HL-60/S4 treated with retinoic acid at 250 ng/mL for 4 days and 3 days (cell line): Measurements from ENCODE around the gene RUFY3.
"Not testable (repeated sequence)": the region's sequence is repeated elsewhere in the genome, so short reads cannot be mapped to it uniquely, and the experiment has no call there.

Experiments used
- in situ Hi-C: fragments of 300-500 bp; cut with MboI; formaldehyde crosslinking; loops from 2 replicates; pipeline ENCODE4 v1.7.0; 2022; ENCODE audit warnings: low sequenced_read_pairs

RUFY3 gene

DNA sequence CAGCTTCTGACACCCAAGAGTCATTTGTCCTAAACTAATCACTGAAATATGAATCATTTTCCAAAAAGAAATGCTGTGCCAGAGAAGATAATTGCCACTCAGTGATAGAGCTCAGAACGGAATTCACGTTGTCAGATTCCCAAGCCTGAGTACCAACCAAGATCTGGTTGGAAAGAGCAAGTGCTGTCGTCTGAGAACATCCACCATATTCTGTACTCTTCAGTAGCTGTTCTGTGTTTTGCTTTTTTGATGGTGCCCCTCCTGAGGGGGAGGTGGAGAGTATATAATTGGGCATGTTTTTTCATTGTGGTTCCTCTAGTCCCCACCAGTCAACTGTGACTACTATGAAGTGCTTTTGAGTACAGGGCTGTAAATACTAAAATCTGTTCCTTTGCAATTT is 13.2 kb downstream of the RUFY3 start:
- in situ Hi-C loops, result no loop called here

DNA sequence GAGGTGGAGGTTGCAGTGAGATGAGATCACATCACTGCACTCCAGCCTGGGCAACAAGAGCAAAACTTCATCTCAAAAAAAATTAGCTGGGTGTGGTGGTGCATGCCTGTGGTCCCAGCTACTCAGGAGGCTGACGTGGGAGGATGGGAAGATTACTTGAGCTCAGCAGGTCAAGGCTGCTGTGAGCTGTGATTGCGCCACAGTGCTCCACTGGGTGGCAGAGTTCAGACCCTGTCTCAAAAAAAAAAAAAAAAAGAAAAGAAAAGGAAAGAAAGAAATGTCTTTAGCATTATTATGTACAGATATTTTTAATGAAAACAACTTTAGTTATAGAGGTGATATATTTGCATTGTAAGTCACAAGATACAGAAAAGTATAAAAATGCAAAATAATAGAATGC is 14.2 kb downstream of the RUFY3 start:
- in situ Hi-C loops, result not testable (repeated sequence)

DNA sequence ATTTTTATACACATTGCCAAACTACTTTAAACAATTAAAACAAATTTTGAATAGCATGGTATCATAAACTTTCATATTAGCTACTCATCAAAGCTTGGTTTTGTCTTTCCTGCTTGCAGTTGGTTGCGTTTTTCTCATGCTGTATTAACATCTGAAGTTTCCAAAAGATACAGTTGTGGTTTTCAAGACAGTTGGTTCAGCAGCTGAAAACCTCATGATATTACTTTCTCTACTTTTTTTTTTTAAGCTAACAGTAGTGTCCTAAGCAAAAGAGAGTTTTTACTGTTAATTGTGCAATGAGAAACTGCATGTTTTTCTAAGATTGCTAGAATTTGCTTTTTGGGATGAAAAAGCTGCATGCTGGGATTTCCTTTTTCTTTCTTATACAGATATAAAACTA is 15.2 kb downstream of the RUFY3 start:
- in situ Hi-C loops, result no loop called here

DNA sequence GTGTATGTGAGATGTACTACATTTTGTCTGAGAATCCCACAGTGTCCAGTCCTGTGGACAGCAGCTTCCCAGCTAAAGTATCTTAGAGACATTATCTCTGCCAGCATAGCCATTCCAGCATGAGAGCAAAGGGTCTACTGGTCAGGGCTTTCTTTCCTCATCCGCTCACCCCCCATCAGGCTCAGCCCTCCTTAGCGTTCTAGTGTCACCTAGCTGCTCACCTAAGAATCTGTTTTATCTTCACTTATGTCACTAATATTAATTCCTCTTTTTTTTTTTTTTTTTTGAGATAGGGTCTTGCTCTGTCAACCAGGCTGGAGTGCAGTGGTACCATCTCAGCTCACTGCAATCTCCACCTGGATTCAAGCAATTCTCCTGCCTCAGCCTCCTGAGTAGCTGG is 15.6 kb downstream of the RUFY3 start:
- in situ Hi-C loops, result no loop called here

DNA sequence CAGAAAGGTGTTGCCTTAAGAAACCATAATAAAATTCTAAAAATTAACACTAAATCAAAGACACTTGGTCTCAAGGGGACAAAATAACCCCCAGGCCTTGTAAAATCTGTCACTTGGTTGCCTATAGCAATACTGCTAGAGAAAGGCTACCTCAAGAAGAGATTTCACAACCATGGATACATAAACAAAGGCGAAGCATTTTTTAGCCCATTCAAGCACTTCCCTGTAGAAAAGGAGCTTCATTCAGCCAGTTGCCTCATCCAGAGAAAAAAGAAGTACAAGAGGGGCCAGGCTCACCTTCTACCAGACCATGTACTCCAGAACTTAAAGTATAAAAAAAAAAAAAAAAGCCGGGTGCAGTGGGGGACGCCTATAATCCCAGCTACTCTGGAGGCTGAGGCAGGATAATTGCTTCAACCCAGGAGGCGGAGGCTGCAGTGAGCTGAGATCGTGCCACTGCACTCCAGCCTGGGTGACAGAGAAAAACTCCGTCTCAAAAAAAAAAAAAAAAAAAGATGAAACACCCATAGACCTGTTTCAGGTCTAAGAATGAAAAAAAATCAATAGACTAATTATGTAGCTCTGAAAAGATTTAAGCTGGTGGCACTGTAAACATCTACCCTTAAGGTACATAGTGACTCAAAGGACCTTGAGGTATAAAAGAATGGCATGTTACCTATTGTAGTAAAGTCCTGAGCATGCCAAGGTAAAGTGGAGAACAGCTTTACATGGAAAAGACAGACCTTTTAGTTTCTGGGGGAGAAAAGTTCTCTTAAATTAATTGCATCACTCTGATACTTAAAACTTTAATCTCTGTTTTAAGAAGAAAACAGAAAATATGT is 18.0 kb downstream of the RUFY3 start:
- in situ Hi-C loops, result no loop called here

DNA sequence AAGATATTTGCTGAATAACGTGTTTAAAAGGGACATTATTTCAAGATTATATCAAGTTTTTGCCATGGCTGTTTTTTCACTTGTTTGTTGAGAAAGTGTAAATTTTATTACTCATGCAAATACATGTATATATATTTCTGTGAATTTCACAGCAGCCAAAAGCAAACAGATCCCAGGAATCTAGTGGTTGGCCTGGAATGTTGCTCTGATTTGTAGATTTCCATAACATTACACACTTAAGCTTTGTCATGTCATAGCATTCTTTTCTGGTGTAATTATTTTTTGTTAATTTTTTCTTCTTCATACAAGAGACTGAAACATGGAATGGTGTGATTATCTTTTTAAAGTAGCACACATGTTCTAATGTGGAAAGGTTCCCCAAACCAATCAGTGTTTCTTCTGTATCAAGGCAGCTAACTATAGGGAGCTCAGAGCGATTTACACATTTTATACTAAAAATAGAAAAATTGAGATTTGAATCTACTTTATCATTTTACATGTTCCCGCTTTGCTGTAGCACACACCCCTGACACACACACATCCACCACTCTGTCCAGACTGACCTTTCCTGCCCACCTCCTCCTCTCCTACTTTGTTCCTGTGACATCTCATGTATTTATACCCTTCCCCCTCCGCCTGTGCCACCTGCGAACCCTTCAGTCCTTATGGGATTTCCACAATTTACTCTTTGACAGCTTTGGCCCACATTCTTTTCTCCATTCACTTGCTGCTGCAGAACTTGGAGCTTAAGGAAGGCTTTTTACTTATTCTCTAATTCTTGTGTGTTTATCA is 20.3 kb downstream of the RUFY3 start:
- in situ Hi-C loops, result no loop called here

DNA sequence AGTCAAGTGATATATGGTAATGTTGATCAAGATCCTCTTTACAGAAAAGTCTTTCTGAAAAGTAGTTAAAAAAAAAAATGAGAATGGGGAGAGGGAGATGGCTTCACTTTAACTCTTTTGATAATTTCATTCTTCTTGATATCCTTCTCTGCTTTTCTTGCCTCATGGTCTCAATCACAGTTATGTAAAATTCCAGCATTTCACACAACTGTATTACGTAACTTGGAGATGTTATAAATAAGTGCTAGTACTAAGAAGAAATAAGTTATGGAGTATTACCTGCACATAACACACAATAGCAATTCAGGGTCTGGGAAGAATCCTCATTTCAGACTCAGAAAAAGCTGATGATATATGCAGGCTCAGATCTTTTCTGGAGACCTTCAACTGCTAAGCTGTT is 22.0 kb downstream of the RUFY3 start:
- in situ Hi-C loops, result no loop called here

DNA sequence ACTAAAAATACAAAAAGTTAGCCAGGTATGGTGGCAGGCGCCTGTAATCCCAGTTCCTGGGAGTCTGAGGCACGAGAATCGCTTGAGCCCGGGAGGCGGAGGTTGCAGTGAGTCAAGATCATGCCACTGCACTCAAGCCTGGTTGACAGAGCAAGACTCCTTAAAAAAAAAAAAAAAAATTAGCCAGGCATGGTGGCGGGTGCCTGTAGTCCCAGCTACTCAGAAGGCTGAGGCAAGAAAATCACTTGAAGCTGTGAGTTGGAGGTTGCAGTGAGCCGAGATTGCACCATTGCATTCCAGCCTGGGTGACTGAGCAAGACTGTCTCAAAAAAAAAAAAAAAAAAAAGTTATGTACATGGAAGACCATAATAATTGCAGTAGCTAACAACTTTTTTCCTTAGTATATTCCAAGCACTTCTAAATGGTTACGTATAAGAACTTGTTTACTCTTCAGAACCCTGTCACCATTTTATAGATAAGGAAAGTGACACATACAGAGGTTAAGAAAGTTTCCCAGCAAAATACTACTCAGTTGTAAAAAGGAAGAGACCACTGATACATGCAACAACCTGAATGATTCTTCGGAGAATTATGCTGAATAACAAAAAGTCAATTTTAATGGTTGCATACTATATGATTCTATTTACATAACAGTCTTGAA is 24.5 kb downstream of the RUFY3 start:
- in situ Hi-C loops, result no loop called here

DNA sequence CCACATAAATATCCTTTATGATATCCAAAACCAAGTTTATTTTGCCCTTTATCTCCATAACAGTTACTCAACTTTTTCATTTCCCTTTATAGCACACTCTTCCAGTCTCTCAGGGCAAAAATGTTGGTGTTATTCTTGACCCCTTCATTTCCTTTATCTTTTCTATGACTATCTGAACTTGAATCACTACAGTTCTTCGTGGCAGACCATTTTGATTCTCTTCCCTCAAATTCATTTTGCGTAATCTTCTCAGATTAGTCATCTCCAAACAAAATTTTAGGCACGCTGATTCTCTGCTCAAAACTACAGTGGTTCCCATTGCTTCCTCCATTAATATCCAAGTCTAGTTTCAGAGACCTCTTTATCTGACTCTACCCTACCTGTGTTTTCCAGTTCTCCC is 26.1 kb downstream of the RUFY3 start:
- in situ Hi-C loops, result no loop called here

DNA sequence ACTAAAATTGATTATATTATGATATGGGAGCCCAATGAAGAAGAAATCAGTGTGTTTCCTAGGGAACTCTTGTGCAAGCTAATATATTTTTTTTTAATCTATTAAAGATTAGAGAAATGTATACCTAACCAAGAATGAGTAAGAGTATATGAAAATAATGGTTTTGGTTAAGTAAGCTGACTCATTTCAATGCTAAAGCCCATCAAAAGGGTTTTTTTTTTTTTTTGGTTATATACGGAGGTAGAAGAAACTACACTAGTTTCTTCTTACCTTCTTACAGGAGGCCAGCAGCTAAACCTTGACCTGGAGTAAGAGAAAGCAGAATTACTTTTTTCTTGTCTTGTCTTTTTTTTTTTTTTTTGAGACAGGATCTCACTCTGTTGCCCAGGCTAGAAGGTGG is 27.5 kb downstream of the RUFY3 start:
- in situ Hi-C loops, result no loop called here

DNA sequence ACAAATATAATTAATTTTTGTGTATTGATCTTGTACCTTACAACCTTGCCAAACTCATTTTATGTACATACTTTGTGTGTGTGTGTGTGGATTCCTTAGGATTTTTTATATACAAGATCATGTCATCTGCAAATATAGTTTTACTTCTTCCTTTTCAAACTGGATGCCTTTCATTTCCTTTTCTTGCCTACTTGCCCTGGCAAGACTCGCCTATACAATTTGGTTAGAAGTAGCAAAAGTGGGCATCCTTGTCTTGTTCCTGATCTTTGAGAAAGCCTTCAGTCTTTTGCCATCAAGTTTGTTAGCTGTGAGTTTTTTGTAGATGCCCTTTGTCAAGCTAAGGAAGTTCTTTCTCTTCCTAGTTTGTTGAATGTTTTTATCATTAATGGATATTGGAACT is 30.5 kb downstream of the RUFY3 start:
- in situ Hi-C loops, result no loop called here

DNA sequence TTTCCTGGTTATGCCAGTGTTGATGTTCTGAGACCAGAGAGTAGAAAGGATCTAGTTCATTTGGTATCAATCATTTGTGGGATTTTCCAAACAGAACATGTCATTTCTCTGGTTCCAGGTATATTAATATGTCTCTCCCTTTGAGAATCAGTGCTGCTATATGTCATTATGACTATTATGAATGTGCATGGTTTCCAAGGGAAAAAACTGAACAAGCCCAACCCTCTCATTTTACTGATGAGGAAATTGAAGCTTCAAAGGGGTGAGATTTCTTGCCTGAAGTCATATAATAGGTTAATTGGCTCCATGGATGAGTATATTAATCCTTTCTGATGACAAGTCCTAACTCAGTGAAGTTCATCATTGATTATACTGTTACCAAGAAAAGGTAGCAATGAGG is 31.9 kb downstream of the RUFY3 start:
- in situ Hi-C loops, result no loop called here

DNA sequence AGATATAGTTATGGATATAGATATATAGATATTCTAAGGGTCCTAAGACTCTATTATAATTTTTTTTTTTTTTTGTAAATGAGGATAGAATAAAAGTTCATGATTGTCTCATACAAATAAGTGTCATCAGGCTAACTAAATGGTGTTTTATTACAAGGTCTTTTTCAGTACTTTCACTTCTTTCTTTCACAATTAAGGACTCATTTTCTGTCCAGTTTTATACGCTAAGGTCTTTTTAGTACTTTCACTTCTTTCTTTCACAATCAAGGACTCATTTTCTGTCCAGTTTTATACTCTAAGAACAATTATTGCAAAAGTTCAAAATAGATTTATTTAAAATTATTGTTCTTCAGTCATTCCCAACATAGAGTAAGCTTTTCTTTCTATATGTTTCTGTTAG is 32.7 kb downstream of the RUFY3 start:
- in situ Hi-C loops, result no loop called here

DNA sequence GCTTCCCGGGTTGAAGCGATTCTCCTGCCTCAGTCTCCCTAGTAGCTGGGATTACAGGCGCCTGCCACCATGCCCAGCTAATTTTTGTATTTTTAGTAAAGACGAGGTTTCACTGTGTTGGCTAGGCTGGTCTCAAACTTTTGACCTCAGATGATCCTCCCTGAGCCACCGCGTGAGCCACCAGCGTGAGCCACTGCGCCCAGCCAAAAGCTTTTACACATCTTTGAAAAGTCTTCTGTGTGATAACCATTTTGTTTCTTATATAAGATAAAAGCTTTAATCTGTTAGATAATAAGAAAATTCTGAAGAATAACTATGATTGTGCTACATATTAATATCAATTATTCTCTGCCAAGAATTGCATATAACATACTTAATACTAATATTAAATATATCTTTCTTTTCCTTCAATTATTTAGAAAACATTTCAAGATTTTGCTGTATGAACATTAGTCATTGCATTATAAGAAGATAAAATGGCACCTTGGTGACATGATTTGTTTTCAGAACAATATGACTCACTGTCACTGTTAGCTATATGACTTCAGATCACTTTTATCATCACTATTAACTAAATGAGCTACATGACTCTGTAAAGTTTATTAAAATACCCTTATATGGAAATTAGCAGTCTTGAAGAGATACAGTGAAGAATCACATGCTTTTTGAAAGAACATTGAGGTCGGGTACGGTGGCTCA is 33.4 kb downstream of the RUFY3 start:
- in situ Hi-C loops, result no loop called here

DNA sequence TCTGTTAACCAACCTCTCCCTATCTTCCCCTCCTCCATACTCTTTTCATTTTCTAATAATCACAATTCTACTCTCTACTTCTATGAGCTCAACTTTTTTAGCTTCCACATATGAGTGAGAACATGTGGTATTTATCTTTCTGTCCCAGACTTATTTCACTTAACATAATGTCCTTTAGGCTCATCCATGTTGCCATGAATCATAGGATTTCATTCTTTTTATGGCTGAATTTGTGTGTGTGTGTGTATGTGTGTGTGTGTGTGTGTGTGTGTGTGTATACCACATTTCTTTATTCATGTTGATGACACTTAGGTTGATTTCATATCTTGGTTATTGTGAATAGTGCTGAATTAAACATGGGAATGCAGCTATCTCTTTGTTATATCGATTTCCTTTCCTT is 37.4 kb downstream of the RUFY3 start:
- in situ Hi-C loops, result no loop called here

DNA sequence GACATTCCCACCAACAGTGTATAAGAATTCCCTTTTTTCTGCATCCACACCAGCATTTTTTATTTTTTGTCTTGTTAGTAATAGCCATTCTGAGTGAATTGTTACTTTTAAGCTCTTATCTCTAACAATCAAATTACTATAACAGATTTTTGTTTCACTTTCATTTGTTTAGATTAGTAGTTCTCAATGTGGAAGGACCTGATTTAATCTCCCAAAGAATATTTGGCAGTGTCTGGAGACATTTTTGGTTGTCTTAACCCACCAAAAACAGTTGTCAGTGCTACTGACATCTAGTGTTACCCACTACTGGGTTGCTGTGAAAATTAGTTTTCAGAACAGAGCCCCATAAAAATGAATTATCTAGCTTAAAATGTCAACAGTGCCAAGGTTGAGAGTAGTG is 37.9 kb downstream of the RUFY3 start:
- in situ Hi-C loops, result no loop called here

DNA sequence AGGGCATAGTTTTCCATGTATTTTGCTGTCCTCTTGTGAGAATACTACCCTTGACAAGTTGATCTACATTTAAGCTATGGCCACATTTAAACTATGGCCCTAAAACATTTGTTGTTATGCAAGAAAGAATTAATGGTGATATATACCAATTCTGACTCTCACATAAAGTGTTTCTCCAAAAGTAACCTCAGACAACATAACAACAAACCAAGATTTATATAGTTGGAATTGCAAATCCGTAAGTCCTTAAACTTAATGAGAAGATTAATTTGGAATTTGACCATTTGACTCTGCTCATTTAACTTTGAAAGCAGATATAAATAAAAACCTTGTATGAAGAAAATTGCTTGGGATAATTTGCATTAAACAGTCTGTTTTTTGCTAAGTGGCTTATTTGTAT is 38.9 kb downstream of the RUFY3 start:
- in situ Hi-C loops, result no loop called here

DNA sequence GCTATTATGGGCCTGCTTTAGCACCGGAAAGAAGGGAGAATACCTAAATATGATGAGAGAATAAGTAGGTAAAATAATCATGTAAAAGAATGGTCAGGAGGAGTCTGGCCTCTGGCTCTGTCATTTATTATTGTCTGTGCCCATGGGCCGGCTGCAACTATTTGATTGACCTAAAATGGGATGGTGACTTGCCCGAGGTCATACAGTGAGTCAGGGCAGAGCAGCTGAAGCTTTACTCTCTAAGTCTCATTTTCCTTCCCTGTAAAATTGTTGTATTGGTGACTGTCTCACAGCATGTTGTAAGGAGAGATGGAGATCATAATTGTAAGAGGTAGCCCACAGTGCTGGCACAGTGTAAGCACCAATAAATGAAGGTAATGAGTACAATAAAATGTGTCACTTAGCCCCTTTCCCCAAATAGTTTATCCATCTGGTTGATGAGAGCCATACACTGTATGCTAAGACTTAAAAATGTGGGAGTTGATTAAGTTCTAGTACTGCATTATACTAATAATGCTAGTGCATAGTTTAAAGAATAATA is 39.6 kb downstream of the RUFY3 start:
- in situ Hi-C loops, result no loop called here

DNA sequence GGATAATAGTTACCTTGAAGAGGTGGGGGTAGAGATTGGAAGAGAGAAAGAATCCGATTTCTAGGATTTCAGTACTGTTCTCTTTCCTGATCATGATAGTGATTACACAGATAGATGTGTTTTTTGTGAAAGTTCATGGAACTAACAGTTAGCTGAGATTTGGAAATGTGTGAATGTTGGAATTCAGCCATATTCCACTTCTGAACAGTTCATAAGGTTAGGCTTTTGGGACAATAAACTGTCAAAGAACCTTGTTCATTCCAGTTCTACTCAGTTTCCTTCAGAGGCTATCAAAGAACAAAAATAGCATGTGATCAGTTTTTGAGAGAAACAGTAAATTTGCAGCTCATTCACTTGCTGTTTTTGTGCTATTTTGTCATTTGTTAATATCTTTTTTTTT is 43.6 kb downstream of the RUFY3 start:
- in situ Hi-C loops, result no loop called here

DNA sequence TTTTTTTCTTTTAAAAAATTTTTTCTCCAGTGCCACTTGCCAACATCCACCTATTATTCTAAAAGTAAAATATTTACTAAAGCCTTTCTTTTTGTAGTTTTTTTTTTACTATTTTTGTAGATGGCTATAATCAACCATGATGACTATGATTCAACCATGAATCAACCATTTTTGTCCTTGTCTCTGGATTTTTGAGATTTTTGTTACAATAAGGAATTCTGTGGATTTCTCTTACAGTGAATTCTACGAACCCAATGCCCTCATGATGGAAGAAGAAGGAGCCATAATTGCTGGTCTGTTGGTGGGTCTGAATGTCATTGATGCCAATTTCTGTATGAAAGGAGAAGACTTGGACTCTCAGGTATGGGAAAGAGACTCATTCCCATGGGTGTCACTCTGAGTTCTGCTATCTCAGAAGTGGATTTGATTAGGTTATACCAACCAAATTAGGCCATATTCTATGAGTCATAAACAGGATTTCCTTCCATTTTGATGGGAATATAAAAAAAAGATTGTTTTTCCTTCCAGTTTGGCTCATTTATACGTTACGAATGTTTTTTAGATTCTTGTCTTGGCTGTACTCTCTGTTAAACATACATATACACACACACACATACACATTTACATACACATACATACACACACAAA is 46.7 kb downstream of the RUFY3 start:
- in situ Hi-C loops, result no loop called here
